ENCODE results near the gene UNC5B. TPM values are rescaled to one million over a fixed set of nuclear protein-coding genes. Genes with fewer than 3 reads are reported as not detected.

UNC5B gene
- polyA plus RNA-seq, 1 experiment = 8.1 TPM

DNA sequence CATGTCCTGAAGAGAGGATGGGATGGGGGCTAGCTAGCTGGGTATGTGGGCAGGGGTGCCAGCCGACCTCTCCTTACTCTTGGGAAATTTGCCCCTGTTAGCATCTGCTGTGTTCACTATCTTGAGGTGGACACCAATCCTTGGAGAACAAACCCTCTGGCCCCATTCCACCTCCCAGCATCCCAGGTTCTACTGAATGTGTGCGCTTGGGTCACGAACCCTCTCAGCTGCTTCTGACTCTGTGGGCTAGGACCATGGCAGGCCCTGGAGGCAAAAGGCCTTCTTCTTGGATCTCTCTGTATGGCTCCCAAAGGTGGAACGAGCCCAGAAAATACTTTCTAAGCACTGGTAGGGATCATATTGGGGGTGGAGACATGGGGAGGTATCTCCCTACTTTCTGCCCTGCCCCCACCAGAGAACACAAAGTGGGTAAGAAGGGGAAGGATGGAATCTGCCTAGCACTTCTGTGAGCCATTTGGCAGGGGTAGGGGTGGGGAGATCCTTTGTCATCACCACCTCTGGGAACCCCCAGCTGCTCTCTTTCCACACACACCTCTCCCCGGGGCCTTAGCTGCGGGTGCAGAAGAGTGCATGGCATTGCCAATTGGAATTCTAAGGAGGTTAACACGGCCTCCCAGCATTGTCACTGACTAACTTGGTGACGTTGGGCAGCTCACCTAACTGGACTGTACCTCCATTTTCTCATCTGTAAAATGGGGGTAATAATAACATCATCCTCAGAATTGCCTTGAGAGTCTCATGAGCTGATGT, 7.7 kb downstream of the UNC5B start:
- DNase-seq (ENCODE audit: low read depth, low spot score) = no peak
- Histone ChIP-seq H3K4me3 (ENCODE audit: low read depth, low read length) (no peak overlapping the region), H3K27me3 (ENCODE audit: control insufficient read depth, insufficient read depth, low read length) (no peaks in the 10 kb centered on the region), H3K27ac (ENCODE audit: low read depth, low read length) (no peak overlapping the region), H3K9me3 (ENCODE audit: control insufficient read depth, insufficient read depth, low read length) (no peaks in the 10 kb centered on the region)
- ChIA-PET POLR2A (no interaction called here), CTCF (interaction anchor here (1.8 to 2.4 kb wide), 2 partner anchors 50 to 317 kb away, joined by 6 to 7 read pairs; no protein-coding TSS in a partner anchor)
- TF ChIP-seq CTCF (IDR thresholded peaks at IDR 0.05; ENCODE audit: low read depth, low read length) = no peak

DNA sequence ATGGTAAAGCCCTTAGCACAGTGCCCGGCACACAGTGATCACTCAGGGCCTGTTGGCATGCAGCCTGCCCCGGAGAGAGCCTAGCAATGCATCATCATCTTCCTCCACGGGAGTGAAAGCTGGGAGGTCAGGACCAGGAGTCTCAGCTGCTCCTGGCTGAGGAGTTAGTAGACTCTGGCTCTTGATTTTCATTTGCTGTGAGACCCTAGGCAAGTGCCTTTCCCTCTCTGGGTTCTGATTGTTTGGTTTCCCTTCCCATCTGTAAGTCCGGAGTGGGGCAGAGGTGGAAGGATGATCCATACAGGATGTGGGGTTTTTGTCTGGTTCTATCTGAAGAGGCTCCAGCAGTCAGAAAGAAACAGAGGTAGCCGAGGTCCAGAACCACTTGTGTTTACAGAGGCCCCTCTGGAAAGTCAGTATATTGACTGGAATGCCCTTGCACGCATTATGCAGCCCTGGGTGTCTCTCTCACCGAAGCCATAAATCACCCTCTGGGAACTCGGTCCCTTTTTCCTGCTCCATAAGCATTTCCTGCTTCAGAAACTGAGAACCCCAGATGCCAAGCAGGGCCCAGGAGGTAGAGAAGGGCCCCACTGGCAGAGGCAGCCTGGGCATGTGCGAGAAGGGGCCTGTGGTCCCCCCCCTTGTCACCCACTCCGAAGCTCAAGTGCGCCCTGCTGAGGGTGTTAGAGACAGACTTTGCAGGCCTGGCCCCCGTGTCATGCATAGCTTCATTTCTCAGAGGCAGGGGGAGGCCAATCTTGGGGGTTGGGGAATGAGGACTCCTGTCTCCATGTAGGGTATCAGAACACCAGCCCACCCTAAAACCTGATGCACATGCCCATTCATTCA, 8.5 kb downstream of the UNC5B start:
- CTCF ChIA-PET = interaction anchor here (1.2 to 2.4 kb wide), 3 partner anchors 12 to 318 kb away, joined by 6 to 7 read pairs (median 7); no protein-coding TSS in a partner anchor
- DNase-seq (ENCODE audit: low read depth, low spot score) = no peak
- no peak for TF ChIP-seq CTCF (IDR thresholded peaks at IDR 0.05; ENCODE audit: low read depth, low read length)
- POLR2A ChIA-PET = no interaction called here
- Histone ChIP-seq H3K9me3 (ENCODE audit: control insufficient read depth, insufficient read depth, low read length) (no peaks in the 10 kb centered on the region), H3K27me3 (ENCODE audit: control insufficient read depth, insufficient read depth, low read length) (no peaks in the 10 kb centered on the region), H3K27ac (ENCODE audit: low read depth, low read length) (no peak overlapping the region), H3K4me3 (ENCODE audit: low read depth, low read length) (no peak overlapping the region)

- H3K9me3 ChIP-seq (ENCODE audit: control insufficient read depth, insufficient read depth, low read length) = no peaks in the 10 kb centered on the region
- H3K27me3 ChIP-seq (ENCODE audit: control insufficient read depth, insufficient read depth, low read length) = no peaks in the 10 kb centered on the region
- no peak overlapping the region for H3K4me3 ChIP-seq (ENCODE audit: low read depth, low read length)
- no peak overlapping the region for H3K27ac ChIP-seq (ENCODE audit: low read depth, low read length)
- DNase-seq (ENCODE audit: low read depth, low spot score) = no peak
- POLR2A ChIA-PET = no interaction called here
- CTCF ChIA-PET = interaction anchor here (1.2 to 2.4 kb wide), 3 partner anchors 13 to 319 kb away, joined by 6 to 7 read pairs (median 7); no protein-coding TSS in a partner anchor
- TF ChIP-seq CTCF (IDR thresholded peaks at IDR 0.05; ENCODE audit: low read depth, low read length) = no peak
Observed at GRCh38 chr10:71221586-71222202, 9.3 kb downstream of the UNC5B start.

DNA sequence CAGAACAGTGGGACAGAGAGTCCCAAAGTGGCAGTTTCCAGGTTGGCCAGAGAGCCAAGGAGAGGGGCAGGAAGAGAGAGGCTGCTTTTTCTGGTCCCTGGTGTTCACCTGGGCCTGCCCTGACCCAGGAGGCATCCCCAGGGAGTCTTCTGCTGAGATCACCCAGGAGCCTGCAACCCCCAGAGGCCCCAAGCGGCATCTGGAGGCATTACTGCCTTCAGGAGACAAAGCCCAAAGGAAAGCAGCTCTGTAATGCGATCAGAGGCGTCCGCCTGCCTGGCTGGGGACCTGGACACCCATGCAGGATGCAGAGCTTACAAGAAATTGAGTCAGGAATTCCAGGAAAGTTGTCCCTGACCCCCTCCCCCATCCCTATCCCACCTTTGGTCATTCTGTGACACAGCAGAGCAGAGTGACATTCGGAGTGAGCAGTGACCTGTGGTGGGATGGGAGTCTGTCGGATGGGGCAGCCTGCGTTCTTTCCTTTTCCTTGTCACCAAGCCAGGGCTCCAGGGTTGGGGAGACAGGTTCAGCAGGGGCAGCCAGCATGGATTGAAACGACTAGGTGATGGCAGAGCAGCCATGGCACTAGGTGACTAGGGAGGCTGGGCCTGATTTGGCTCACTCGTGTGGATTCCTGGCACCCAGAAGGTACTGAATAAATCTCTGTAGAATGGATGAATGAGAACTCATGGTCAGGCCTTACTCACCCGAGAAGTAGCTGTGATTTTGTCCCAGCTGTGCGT, 10.4 kb downstream of the UNC5B start:
- H3K4me3 ChIP-seq (ENCODE audit: low read depth, low read length) = no peak overlapping the region
- TF ChIP-seq CTCF (IDR thresholded peaks at IDR 0.05; ENCODE audit: low read depth, low read length) = no peak
- ChIA-PET POLR2A (interaction anchor here (1.0 kb wide), 1 partner anchor 11 kb away, joined by 3 read pairs; no protein-coding TSS in a partner anchor), CTCF (interaction anchor here (0.5 to 2.4 kb wide), 3 partner anchors 47 to 611 kb away, joined by 3 to 7 read pairs (median 5); no protein-coding TSS in a partner anchor)
- DNase-seq (ENCODE audit: low read depth, low spot score) = no peak
- no peaks in the 10 kb centered on the region for H3K27me3 ChIP-seq (ENCODE audit: control insufficient read depth, insufficient read depth, low read length)
- H3K9me3 ChIP-seq (ENCODE audit: control insufficient read depth, insufficient read depth, low read length) = no peaks in the 10 kb centered on the region
- peak overlapping the region; percentile 31 for H3K27ac ChIP-seq (ENCODE audit: low read depth, low read length)
